A673 (cell line): Measurements from ENCODE around the gene ACVR1B. TPM values are rescaled to one million over a fixed set of nuclear protein-coding genes. Genes with fewer than 3 reads are reported as not detected.

Experiments used
- BruUV-seq: library from RNA; stranded (reverse); fragments of 400-500 nt; replicated peaks from 2 replicates; lab custom pipeline; 2021; lab: Mats Ljungman, UMichigan
- CTCF ChIA-PET: fragments of 300-600 bp; sonication (Branson Sonifier 250); formaldehyde crosslinking; loops from one replicate; lab custom pipeline; 2022; ENCODE audit warnings: antibody characterized with exemption; lab: Charles Lee
- POLR2A ChIA-PET: fragments of 300-600 bp; sonication (Branson Sonifier 250); formaldehyde crosslinking; loops from one replicate; lab custom pipeline; 2022; ENCODE audit warnings: antibody characterized with exemption; ENCODE audit not compliant: low non-redundant PET; lab: Charles Lee
- DNase-seq: peaks from one replicate; pipeline ENCODE4 v3.0.0-alpha.2; 2015; ENCODE audit warnings: low spot score
- H3K27ac ChIP-seq: fragments of 200-600 bp; sonication (generic); 2 replicates; pipeline ENCODE4 v1.5.1; 2016; ENCODE audit warnings: mixed run types, low read depth, mild to moderate bottlenecking, mixed read lengths, antibody characterized with exemption, low read length; ENCODE audit not compliant: poor library complexity, severe bottlenecking
- H3K27me3 ChIP-seq: fragments of 200-600 bp; sonication (generic); replicated peaks from 2 replicates; pipeline ENCODE4 v1.6.1; 2017; ENCODE audit warnings: mixed run types, low read depth, mild to moderate bottlenecking, mixed read lengths, antibody characterized with exemption, low read length; ENCODE audit not compliant: insufficient read depth, poor library complexity
- H3K36me3 ChIP-seq: fragments of 200-600 bp; sonication (generic); 2 replicates; pipeline ENCODE4 v1.6.1; 2016; ENCODE audit warnings: mixed run types, mild to moderate bottlenecking, mixed read lengths, antibody characterized with exemption, low read length; ENCODE audit not compliant: insufficient read depth, poor library complexity, severe bottlenecking
- H3K4me1 ChIP-seq: fragments of 200-600 bp; sonication (generic); 2 replicates; pipeline ENCODE4 v1.6.1; 2017; ENCODE audit warnings: mixed run types, mild to moderate bottlenecking, mixed read lengths, antibody characterized with exemption, low read length; ENCODE audit not compliant: insufficient read depth, poor library complexity, severe bottlenecking
- H3K4me3 ChIP-seq: fragments of 200-600 bp; sonication (generic); 2 replicates; pipeline ENCODE4 v1.5.1; 2016; ENCODE audit warnings: low read depth, mixed run types, mild to moderate bottlenecking, mixed read lengths, low read length; ENCODE audit not compliant: poor library complexity, severe bottlenecking
- H3K9me3 ChIP-seq: fragments of 200-600 bp; sonication (generic); 2 replicates; pipeline ENCODE4 v1.6.1; 2016; ENCODE audit warnings: mixed run types, low read depth, mild to moderate bottlenecking, mixed read lengths, antibody characterized with exemption, low read length; ENCODE audit not compliant: poor library complexity, severe bottlenecking
- EZH2 ChIP-seq: fragments of 200-600 bp; sonication (generic); IDR thresholded peaks from 2 replicates; pipeline ENCODE4 v1.6.1; 2017; ENCODE audit warnings: borderline replicate concordance, low read depth, mild to moderate bottlenecking, mixed read lengths, antibody characterized with exemption, low read length; ENCODE audit not compliant: poor library complexity, severe bottlenecking
- intact Hi-C: fragments of 100-400 bp; cut with micrococcal nuclease; formaldehyde crosslinking; loops from one replicate; pipeline ENCODE4 v1.10.0; 2022; ENCODE audit not compliant: unreplicated experiment
- total RNA-seq: library from RNA; stranded (reverse); gene quantifications from 2 replicates; pipeline ENCODE4 v1.2.3, GENCODE V29; 2021
- TF ChIP-seq, protein P1 (sequence below): fragments of 300-800, 200-600 bp; sonication (generic); conservative IDR thresholded peaks from 2 replicates; pipeline ENCODE4 v1.5.1; 2017; ENCODE audit warnings: low read depth, mild to moderate bottlenecking, antibody characterized with exemption, low read length, moderate library complexity, mixed read lengths

Gene ACVR1B
- total RNA-seq, 1 experiment from 2014 or later, result 27.4 TPM

DNA sequence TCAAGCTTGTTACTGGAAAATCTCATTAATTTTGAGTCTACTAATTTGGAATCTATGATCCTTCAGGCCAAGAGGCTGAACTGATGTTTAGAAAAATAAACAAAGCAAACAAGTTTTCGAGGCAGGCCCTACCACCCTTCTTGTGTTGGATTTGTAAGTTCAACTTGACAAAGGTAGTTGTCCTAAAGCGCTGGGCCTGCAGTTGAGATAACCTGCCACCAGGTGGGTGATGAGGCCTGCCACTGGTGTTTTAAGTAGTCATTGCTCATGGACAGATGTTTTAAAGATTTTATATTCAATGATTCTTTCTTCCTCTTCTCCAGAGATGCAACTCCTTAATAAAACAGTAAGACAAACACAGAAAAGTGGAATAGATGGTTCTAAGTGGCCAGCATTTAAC, 24.8 kb upstream of the ACVR1B start:
- H3K4me1 ChIP-seq, result no peaks in the 10 kb centered on the region
- BruUV-seq, result no TSS peak
- ChIA-PET POLR2A (no interaction called here), CTCF (no interaction called here)
- H3K27ac ChIP-seq, result no peak overlapping the region
- H3K27me3 ChIP-seq, result no peaks in the 10 kb centered on the region
- DNase-seq, result peak; percentile 54
- TF ChIP-seq, protein P1, sequence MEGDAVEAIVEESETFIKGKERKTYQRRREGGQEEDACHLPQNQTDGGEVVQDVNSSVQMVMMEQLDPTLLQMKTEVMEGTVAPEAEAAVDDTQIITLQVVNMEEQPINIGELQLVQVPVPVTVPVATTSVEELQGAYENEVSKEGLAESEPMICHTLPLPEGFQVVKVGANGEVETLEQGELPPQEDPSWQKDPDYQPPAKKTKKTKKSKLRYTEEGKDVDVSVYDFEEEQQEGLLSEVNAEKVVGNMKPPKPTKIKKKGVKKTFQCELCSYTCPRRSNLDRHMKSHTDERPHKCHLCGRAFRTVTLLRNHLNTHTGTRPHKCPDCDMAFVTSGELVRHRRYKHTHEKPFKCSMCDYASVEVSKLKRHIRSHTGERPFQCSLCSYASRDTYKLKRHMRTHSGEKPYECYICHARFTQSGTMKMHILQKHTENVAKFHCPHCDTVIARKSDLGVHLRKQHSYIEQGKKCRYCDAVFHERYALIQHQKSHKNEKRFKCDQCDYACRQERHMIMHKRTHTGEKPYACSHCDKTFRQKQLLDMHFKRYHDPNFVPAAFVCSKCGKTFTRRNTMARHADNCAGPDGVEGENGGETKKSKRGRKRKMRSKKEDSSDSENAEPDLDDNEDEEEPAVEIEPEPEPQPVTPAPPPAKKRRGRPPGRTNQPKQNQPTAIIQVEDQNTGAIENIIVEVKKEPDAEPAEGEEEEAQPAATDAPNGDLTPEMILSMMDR, result peak; percentile 57
- TF ChIP-seq EZH2, result no peak
- intact Hi-C loops, result no loop called here
- H3K9me3 ChIP-seq, result no peaks in the 10 kb centered on the region
- H3K4me3 ChIP-seq, result no peak overlapping the region
- no peaks in the 10 kb centered on the region for H3K36me3 ChIP-seq

DNA sequence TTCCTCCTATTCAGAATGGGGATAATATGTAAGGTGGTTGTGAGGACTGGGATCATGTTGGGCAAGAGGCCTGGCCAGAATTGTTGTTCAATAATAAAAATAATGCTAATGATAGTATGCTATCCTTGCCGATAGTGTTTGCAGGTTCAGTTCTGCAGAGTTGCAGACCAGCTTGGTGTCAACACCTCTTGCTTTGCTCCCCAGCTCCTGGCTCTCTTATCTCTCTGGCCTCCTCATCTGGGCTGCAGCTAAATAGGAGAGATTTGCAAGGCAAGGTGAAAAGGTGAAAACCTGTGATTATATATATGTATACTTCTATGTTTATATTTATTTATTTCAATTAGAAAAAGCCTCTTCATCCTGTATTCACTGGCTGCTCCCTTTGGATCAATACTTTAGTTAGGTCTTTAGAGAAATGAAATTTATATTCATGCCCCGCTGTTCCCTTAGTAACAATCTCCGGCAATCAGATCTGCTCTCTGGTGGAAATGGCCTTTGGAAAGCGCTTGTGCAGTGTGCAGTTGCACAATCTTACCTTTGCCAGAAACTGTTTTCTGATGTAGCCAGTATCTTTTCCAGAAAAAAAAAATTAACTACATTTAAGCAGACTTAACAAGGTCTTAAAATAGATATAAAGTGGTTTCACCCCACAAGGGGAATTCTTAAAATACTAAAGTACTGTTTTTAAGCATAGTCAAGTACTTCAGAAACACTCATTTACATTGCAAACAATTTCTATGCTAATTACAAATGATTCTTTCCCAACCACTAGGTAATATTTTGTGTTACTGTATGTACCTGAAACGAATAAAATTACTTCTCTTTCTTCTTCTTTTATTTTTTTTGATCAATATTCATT, 19.1 kb upstream of the ACVR1B start:
- Histone ChIP-seq H3K4me3 (no peak overlapping the region), H3K36me3 (no peaks in the 10 kb centered on the region), H3K27ac (no peak overlapping the region), H3K4me1 (no peaks in the 10 kb centered on the region), H3K9me3 (no peaks in the 10 kb centered on the region), H3K27me3 (no peaks in the 10 kb centered on the region)
- DNase-seq, result no peak
- CTCF ChIA-PET, result no interaction called here
- no TSS peak for BruUV-seq
- no peak for TF ChIP-seq EZH2
- TF ChIP-seq, protein P1, result no peak
- intact Hi-C loops, result no loop called here
- POLR2A ChIA-PET, result no interaction called here

DNA sequence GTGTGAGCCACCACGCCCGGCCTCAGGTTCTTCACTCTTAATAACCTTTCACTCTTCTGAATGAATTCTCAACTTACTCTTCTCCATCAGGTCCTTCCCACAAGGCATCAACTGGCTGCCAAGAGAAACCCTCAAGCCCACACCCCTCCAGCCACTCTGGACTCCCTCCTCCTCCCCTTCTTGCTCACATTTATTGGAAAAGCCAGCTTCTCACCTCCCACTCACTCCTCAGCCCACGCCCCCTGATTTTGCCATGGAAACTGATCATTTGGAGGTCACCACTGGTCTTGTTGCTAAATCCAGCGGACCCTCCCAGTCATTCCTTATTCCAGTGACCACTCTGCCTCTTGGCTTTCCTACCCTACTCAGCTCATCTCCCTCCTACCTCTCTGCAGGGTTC, 17.4 kb upstream of the ACVR1B start:
- TF ChIP-seq, protein P1, result no peak
- no peak for TF ChIP-seq EZH2
- Histone ChIP-seq H3K27ac (no peak overlapping the region), H3K4me1 (no peaks in the 10 kb centered on the region), H3K9me3 (no peaks in the 10 kb centered on the region), H3K36me3 (no peaks in the 10 kb centered on the region), H3K4me3 (no peak overlapping the region), H3K27me3 (no peaks in the 10 kb centered on the region)
- no peak for DNase-seq
- intact Hi-C loops, result no loop called here
- ChIA-PET CTCF (no interaction called here), POLR2A (no interaction called here)
- BruUV-seq, result no TSS peak
